ENCODE data around the gene RAB7A.

The RAB7A gene

DNA sequence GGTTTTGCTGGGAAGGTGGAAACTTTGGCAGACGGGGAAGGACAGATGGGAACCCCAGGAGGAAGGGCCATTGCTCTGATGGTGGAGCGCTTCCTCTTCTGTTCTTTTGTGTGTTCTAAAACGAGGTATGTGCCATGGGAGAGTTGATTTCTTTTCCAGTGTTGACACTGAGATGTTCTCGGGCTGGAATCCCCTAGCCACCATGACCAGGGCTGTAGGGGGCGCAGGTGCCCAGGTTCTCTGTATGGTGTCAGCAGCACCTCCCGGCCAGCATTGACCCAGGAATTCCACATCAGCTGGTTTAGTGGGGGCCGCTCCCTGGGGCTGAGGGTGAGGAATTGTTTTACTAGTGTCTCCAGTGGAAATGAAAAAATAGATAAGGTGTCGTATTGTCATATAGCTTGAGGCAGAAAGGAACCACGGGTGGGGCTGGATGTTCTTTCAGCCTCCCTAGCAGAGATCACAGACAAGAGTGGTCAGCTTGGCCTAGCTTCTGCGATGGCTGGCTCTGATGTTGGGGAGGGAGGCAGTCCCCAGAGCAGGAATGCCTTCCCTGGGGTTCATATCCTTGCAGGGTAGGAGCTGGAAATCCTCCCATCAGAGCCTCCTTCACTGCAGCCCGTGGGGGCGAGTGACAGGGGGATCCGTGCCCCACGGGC lies 119.3 kb downstream of the RAB7A start:
- peak; percentile 17 for DNase-seq (ENCODE audit: extremely low spot score)
- peak; percentile 17 for TF ChIP-seq CTCF (IDR thresholded peaks at IDR 0.05; ENCODE audit: control extremely low read depth, extremely low read depth, low read depth, missing control alignments)
- CTCF ChIA-PET, result interaction anchor here (0.7 to 4.9 kb wide), 20 partner anchors 11 to 232 kb away, joined by 3 to 37 read pairs (median 4); partner anchors contain the start of genes ACAD9 and RPN1
- POLR2A ChIA-PET, result no interaction called here

DNA sequence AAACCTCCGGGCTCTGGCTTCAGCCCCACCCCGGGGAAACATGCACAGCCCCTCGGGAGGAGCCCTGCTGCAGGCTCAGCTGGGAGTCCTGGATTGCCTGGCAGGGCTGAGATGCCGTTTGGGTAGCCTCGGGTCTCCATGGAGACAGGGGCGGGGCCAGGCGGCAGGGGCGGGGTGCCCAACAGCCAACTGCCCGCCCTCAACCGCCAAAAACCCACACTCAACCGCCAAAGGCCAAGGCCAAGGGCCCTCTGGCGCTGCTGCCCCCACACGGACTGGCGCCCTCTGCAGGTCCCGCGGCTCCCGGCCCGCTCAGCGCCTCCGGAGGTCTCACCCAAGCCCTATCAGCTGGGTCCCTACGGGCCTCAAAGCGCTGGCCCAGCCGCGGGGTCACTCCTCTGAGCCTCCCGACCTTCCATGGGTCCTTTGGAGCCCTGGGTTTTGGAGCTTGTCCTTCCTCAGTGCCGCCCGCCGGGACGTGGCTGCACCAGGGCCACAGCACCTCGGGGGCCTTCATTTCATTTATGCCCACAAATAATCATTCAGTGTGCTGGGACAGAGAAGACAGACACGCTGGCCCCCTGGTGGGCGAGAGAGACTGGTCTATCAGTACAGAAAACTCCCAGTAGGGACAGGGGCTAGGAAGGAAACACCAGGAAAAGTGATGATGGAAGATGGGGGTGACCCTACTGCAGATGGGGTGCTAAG lies 119.9 kb downstream of the RAB7A start:
- POLR2A ChIA-PET, result no interaction called here
- peak; percentile 92 for DNase-seq (ENCODE audit: extremely low spot score)
- peak; percentile 64 for TF ChIP-seq CTCF (IDR thresholded peaks at IDR 0.05; ENCODE audit: control extremely low read depth, extremely low read depth, low read depth, missing control alignments)
- CTCF ChIA-PET, result interaction anchor here (0.7 to 4.9 kb wide), 20 partner anchors 10 to 232 kb away, joined by 3 to 37 read pairs (median 4); partner anchors contain the start of genes ACAD9 and RPN1

- DNase-seq (ENCODE audit: extremely low spot score), result no peak
- ChIA-PET CTCF (interaction anchor here (0.6 to 4.9 kb wide), 17 partner anchors 12 to 243 kb away, joined by 3 to 37 read pairs (median 4); partner anchors contain the start of genes ACAD9 and RPN1), POLR2A (no interaction called here)
- no peak for TF ChIP-seq CTCF (IDR thresholded peaks at IDR 0.05; ENCODE audit: control extremely low read depth, extremely low read depth, low read depth, missing control alignments)
Observed at GRCh38 chr3:128846486-128846891, 120.5 kb downstream of the RAB7A start.

GRCh38 chr3:128847666-128848370 lies 121.8 kb downstream of the RAB7A start:
- CTCF ChIA-PET, result interaction anchor here (1.1 to 4.9 kb wide), 8 partner anchors 10 to 231 kb away, joined by 3 to 37 read pairs (median 12); no protein-coding TSS in a partner anchor
- TF ChIP-seq CTCF (IDR thresholded peaks at IDR 0.05; ENCODE audit: control extremely low read depth, extremely low read depth, low read depth, missing control alignments), result no peak

GRCh38 chr3:128848936-128849335 lies 123.0 kb downstream of the RAB7A start:
- no peak for TF ChIP-seq CTCF (IDR thresholded peaks at IDR 0.05; ENCODE audit: control extremely low read depth, extremely low read depth, low read depth, missing control alignments)
- POLR2A ChIA-PET, result no interaction called here
- DNase-seq (ENCODE audit: extremely low spot score), result peak; percentile 5
- CTCF ChIA-PET, result interaction anchor here (3.6 to 4.9 kb wide), 3 partner anchors 18 to 168 kb away, joined by 19 to 37 read pairs (median 22); no protein-coding TSS in a partner anchor

More at GRCh38 chr3:128847666-128848370, 121.8 kb downstream of the RAB7A start:
- DNase-seq (ENCODE audit: extremely low spot score), result peak; percentile 6
- POLR2A ChIA-PET, result interaction anchor here (0.7 kb wide), 1 partner anchor 692 kb away, joined by 7 read pairs; no protein-coding TSS in a partner anchor

GRCh38 chr3:128849911-128850455 lies 124.0 kb downstream of the RAB7A start:
- TF ChIP-seq CTCF (IDR thresholded peaks at IDR 0.05; ENCODE audit: control extremely low read depth, extremely low read depth, low read depth, missing control alignments), result no peak
- CTCF ChIA-PET, result interaction anchor here (0.8 kb wide), 1 partner anchor 55 kb away, joined by 3 read pairs; no protein-coding TSS in a partner anchor
- peak; percentile 9 for DNase-seq (ENCODE audit: extremely low spot score)
- POLR2A ChIA-PET, result no interaction called here

Measured in GM10248 (cell line).